Hippocampal formation (tissue), 2 donors: ENCODE measurements around the gene HPSE2.
"Not testable (repeated sequence)": the region's sequence is repeated elsewhere in the genome, so short reads cannot be mapped to it uniquely, and the experiment has no call there.

ENCODE experiments used
- DNase-seq, 2 donors: peaks; one replicate each; lab custom pipeline; 2025; lab: John Stamatoyannopoulos, UW

Gene HPSE2

DNA sequence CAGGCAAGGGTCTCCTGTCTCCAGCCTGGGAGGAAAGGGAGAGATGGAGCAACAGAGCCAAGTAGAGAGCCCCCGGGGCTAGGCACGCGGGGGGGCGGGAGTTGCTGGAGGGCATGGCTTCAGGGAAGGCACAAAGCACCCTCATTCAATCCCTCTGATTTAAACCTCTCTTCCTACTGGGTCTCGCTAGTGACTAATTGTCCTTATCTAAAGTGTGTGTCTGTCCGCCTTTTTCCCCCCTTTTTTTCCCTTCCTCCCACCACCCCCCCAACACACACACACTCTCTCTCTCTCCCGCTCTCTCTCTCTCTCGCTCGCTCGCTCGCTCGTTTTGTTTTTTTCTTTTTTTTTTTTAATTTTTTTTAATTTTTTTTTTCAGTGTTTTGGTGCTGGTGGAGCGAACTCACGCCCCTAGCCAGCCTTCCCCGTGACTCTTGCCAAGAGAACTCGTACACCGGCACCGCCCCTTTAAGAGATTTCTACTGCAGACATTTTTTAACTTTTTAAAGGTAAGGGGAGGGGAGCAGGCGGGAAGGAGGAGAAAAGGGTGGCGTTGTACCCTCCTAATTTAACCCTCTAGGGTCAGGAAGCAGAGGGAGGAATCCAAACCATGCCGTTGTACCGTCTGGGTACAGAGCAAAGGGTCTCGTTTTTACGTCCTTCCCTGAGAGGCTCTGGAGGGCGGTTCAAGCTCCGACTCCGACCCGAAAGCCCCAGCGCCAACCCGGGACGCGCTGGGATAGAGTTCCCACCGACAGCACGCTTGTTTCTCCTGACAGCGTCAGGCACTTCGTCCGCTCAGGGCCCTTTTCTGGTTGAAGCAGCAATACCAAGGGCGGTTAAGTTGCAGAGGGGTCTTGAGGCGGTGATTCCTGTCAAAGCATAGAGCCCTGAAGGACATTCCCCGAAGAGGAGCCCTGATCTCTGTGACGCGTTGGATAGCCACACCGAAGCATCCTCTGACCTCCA is at the start of gene HPSE2:
Gene HPSE2 (minus strand): TSS at position 195 of the 969 bp plus-strand sequence.
- DNase-seq = no peak

- DNase-seq = no peak
Observed at GRCh38 chr10:99280472-99280871, 44.8 kb upstream of the HPSE2 start.

GRCh38 chr10:99279626-99280111 is 44.0 kb upstream of the HPSE2 start:
- no peak for DNase-seq

DNA sequence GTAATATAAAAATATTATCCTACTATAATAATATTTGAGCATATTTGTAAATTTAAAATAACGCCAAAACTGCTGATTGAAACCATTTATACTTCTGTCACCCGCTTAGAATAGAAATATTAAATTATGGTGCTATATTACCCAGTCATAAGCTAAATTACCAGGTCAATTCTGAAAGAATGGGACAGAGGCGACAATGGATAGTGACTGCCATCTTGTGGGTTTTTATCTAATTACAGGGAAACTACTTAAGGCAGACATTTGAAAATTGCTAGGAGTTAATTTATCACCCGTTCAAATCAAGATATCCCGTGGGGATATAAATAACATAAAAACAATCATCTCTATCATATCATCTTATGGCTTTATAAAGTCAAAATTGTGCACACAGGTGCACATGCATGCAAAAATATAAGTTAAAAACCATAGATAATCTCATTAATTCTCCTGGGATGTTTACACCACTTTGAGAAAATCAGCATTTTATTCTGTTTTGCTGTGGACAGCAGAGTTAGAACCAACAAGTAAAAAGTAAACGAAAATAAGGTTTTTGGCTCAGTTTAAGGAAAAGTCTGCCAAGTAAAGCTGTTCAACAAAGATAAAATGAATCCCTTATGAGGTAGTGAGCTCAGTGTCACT is 41.3 kb upstream of the HPSE2 start:
- no peak for DNase-seq

GRCh38 chr10:99266383-99266782 is 30.7 kb upstream of the HPSE2 start:
- DNase-seq = no peak

DNA sequence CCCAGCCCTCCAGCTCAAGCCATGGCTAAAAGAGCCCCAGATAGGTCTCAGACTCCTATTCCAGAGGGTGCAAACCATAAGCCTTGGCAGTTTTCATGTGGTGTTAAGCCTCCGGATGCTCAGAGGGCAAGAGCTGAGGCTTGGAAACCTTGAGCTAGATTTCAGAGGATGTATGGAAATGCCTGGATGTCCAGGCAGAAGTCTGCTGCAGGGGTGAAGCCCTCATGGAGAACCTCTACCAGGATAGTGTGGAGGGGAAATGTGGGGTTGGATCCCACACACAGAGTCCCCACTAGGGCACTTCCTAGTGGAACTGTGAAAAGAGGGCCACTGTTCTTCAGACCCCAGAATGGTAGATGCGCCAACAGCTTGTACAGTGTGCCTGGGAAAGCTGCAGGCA is 13.2 kb upstream of the HPSE2 start:
- no peak for DNase-seq

DNA sequence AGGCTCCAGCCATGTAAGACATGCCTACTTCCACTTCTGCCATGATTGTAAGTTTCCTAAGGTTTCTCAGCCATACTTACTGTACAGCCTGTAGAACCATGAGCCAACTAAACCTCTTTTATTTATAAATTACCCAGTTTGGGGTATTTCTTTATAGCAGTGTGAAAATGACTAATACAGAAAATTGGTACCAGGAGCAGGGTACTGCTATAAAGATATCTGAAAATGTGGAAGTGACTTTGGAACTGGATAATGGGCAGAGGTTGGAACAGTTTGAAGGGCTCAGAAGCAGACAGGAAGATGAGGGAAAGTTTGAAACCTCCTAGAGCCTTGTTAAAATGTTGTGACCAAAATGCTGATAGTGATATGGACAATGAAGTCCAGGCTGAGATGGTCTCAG is 12.2 kb upstream of the HPSE2 start:
- DNase-seq = not testable (repeated sequence)

DNA sequence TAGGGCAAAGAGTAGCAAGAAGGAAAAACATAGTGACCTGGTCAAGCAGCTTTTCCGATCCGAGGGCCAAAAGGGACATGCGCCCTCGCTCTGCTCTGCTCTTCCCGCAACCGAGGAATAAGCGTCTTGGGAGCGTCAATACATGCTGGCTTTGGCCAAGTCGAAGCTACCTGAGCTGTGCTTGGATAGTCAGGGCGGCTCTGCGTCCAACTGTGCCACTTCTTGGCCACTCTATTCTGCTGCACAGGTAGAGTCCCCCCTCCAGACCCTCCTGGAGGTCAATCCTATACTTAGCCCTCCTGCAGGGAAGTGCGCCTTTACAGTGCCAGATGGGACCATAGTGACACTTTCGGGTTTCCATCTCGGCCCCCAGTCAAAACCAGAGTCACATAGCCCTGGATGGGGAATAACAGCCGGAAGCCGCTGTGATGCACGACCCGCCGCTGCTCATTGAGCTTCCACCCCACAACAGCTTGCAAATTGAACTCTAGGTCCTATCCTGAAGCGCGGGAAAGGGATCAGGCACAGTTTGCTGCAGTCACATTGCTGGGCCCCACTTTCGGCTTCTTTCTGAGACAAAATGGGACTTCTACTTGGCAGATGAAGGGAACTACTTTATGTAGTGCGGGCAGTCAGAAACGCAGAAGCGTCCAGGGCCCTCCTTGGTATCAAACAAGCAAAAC is 1.1 kb upstream of the HPSE2 start:
- DNase-seq = no peak

GRCh38 chr10:99234791-99235657 is 628 bp downstream of the HPSE2 start:
- no peak for DNase-seq

- DNase-seq = no peak
Observed at GRCh38 chr10:99234041-99234790, 1.4 kb downstream of the HPSE2 start.

DNA sequence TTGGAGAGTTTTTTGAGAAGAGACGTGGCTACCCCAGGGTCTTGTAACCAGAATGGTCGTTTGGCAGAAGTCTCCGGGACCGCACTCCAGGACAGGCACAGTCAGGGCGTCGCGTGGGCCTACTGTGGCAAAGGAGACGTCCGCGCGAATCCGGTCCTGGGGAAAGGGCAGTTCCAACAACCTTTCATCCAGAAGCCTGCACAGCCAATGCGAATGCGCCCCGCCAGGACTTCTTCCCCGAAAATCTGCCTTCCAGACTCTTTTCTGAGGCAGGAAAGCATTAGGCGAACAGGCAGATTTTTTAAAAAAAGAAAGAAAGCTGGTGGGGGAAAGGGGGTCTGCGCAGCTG is 2.0 kb downstream of the HPSE2 start:
- DNase-seq = no peak

GRCh38 chr10:99233000-99233688 is 2.5 kb downstream of the HPSE2 start:
- DNase-seq = no peak

- no peak for DNase-seq
Observed at GRCh38 chr10:99232360-99232999, 3.2 kb downstream of the HPSE2 start.

- DNase-seq = no peak
Observed at GRCh38 chr10:99224766-99225165, 10.9 kb downstream of the HPSE2 start.

GRCh38 chr10:99207340-99207739 is 28.3 kb downstream of the HPSE2 start:
- no peak for DNase-seq

- DNase-seq = no peak
Observed at GRCh38 chr10:99203310-99203709, 32.3 kb downstream of the HPSE2 start.

- DNase-seq = no peak
Observed at GRCh38 chr10:99172950-99173349, 62.7 kb downstream of the HPSE2 start.

- peak; percentile 2 to 3 for DNase-seq
Observed at GRCh38 chr10:99172128-99172738, 63.4 kb downstream of the HPSE2 start.

- no peak for DNase-seq
Observed at GRCh38 chr10:99170116-99170675, 65.5 kb downstream of the HPSE2 start.
